RWPE2 (cell line): Measurements from ENCODE around the gene ATP10A.

Source experiments
- ATAC-seq: fragments of 200-7000 bp; cut with Tn5 transposase; 3 replicates; pipeline ENCODE4 v1.9.1; 2021; ENCODE audit warnings: low read depth
- DNase-seq: peaks from one replicate; pipeline ENCODE4 v3.0.0-alpha.2; 2020; ENCODE audit warnings: low spot score
- H3K27ac ChIP-seq: fragments of 450-650 bp; 2 replicates; pipeline ENCODE4 v1.5.1; 2017; ENCODE audit warnings: mild to moderate bottlenecking; ENCODE audit not compliant: poor library complexity, severe bottlenecking
- H3K27me3 ChIP-seq: fragments of 250-450 bp; sonication (Bioruptor Pico); 2 replicates; pipeline ENCODE4 v1.5.1; 2021; ENCODE audit warnings: mild to moderate bottlenecking, moderate library complexity; ENCODE audit not compliant: insufficient read depth, poor library complexity, severe bottlenecking
- H3K36me3 ChIP-seq: fragments of 250-450 bp; sonication (Bioruptor Pico); 2 replicates; pipeline ENCODE4 v1.5.1; 2020; ENCODE audit warnings: low read depth, mild to moderate bottlenecking, moderate library complexity
- H3K4me1 ChIP-seq: fragments of 250-450 bp; sonication (Bioruptor Pico); 2 replicates; pipeline ENCODE4 v1.5.1; 2021; ENCODE audit warnings: mild to moderate bottlenecking, moderate library complexity; ENCODE audit not compliant: insufficient read depth, poor library complexity, severe bottlenecking
- H3K4me3 ChIP-seq: fragments of 250-450 bp; sonication (Bioruptor Pico); 2 replicates; pipeline ENCODE4 v1.5.1; 2021; ENCODE audit warnings: mild to moderate bottlenecking, moderate library complexity; ENCODE audit not compliant: severe bottlenecking
- H3K9me3 ChIP-seq: fragments of 250-450 bp; sonication (Bioruptor Pico); 2 replicates; pipeline ENCODE4 v1.5.1; 2021; ENCODE audit warnings: mild to moderate bottlenecking, moderate library complexity; ENCODE audit not compliant: severe bottlenecking
- CTCF ChIP-seq: fragments of 450-650 bp; IDR thresholded peaks from one replicate; pipeline ENCODE4 v1.5.1; 2017; ENCODE audit warnings: mild to moderate bottlenecking, moderate library complexity; ENCODE audit not compliant: poor library complexity, severe bottlenecking

Gene ATP10A

GRCh38 chr15:25811481-25811906, 51.6 kb downstream of the ATP10A start:
- H3K4me3 ChIP-seq: no peak overlapping the region
- TF ChIP-seq CTCF: no peak
- no peaks in the 10 kb centered on the region for H3K36me3 ChIP-seq
- ATAC-seq (no peak), DNase-seq (no peak)
- H3K9me3 ChIP-seq: no peaks in the 10 kb centered on the region
- no peaks in the 10 kb centered on the region for H3K27me3 ChIP-seq
- H3K4me1 ChIP-seq: no peaks in the 10 kb centered on the region
- H3K27ac ChIP-seq: no peak overlapping the region

- no peak overlapping the region for H3K27ac ChIP-seq
- no peak for DNase-seq
- no peaks in the 10 kb centered on the region for H3K27me3 ChIP-seq
- no peaks in the 10 kb centered on the region for H3K4me1 ChIP-seq
- no peaks in the 10 kb centered on the region for H3K36me3 ChIP-seq
- TF ChIP-seq CTCF: no peak
- H3K9me3 ChIP-seq: no peaks in the 10 kb centered on the region
- H3K4me3 ChIP-seq: no peak overlapping the region
- ATAC-seq: peak; percentile 43
Observed at GRCh38 chr15:25810631-25811091, 52.5 kb downstream of the ATP10A start.

DNA sequence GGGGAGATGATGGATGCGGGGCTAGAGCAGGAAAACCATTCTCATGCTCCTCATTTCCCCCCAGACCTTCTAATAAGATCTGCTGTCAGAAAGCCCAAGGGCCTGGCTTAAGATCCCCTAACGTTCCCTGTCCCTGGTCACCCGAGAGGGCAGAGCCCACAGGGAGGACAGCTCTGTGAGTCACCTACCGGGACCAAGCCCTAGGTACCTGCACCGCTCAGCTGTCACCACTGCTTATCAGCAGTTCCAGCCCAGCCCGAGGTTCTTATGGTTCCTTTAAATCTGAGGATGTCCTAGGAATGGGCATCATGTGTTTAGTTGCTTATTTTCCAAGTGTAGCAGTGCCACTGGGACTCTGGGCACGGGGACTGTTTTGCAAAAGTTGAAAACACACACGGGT, 53.0 kb downstream of the ATP10A start:
- no peak overlapping the region for H3K27ac ChIP-seq
- ATAC-seq (no peak), DNase-seq (no peak)
- no peaks in the 10 kb centered on the region for H3K4me1 ChIP-seq
- no peaks in the 10 kb centered on the region for H3K9me3 ChIP-seq
- no peak overlapping the region for H3K4me3 ChIP-seq
- TF ChIP-seq CTCF: no peak
- H3K36me3 ChIP-seq: no peaks in the 10 kb centered on the region
- no peaks in the 10 kb centered on the region for H3K27me3 ChIP-seq

GRCh38 chr15:25807063-25807462, 56.1 kb downstream of the ATP10A start:
- H3K36me3 ChIP-seq: no peaks in the 10 kb centered on the region
- H3K27ac ChIP-seq: no peak overlapping the region
- ATAC-seq: no peak
- no peaks in the 10 kb centered on the region for H3K9me3 ChIP-seq
- no peaks in the 10 kb centered on the region for H3K27me3 ChIP-seq
- DNase-seq: no peak
- TF ChIP-seq CTCF: no peak
- H3K4me3 ChIP-seq: no peak overlapping the region
- no peaks in the 10 kb centered on the region for H3K4me1 ChIP-seq

GRCh38 chr15:25805031-25805430, 58.1 kb downstream of the ATP10A start:
- no peaks in the 10 kb centered on the region for H3K27me3 ChIP-seq
- DNase-seq: no peak

More at GRCh38 chr15:25805031-25805430, 58.1 kb downstream of the ATP10A start:
- Histone ChIP-seq H3K9me3 (no peaks in the 10 kb centered on the region), H3K27ac (no peak overlapping the region), H3K4me3 (no peak overlapping the region), H3K36me3 (no peaks in the 10 kb centered on the region), H3K4me1 (no peaks in the 10 kb centered on the region)
- ATAC-seq: no peak
- TF ChIP-seq CTCF: no peak
